ENCODE results near the gene ALDOA.

The ALDOA gene

GRCh38 chr16:30070490-30070889 is 4.9 kb downstream of the ALDOA start:
- DNase-seq = no peak

- DNase-seq = peak; percentile 80
Measured at GRCh38 chr16:30075503-30076275, 10.1 kb downstream of the ALDOA start, which contains the start of gene PPP4C. Gene PPP4C, plus strand, starts transcription at chr16:30075994. Its CDS starts 384 bp downstream, at chr16:30076378.

DNA sequence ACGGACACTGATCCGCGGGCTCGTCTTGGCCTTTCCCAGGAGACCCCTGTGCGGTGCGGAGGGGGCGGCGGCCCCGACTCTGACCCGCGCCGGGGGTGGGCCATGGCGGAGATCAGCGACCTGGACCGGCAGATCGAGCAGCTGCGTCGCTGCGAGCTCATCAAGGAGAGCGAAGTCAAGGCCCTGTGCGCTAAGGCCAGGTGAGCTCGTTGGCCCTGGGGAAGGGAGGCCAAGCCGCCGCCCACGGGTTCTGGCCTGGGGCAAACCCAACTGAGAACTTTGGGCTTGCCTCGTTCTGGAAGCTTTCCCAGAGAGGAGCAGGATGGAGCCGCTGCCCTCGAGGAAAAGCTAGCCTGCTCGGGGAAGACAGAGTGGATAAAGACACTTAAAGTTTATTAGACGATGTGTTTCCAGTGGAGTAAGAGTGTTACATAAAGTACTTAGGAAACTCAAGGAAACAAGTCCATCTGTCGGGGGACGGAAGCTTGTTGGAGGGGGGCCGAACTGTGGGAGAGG is 10.8 kb downstream of the ALDOA start:
- DNase-seq = no peak

- DNase-seq = no peak
Measured at GRCh38 chr16:30077656-30078055, 12.1 kb downstream of the ALDOA start.

- DNase-seq = no peak
Measured at GRCh38 chr16:30078744-30079143, 13.2 kb downstream of the ALDOA start.

GRCh38 chr16:30079480-30079879 is 13.9 kb downstream of the ALDOA start:
- no peak for DNase-seq

GRCh38 chr16:30082545-30083090 is 17.1 kb downstream of the ALDOA start:
- DNase-seq = no peak

- DNase-seq = no peak
Measured at GRCh38 chr16:30083216-30084055, 17.9 kb downstream of the ALDOA start.

- no peak for DNase-seq
Measured at GRCh38 chr16:30084096-30084815, 18.7 kb downstream of the ALDOA start.

DNA sequence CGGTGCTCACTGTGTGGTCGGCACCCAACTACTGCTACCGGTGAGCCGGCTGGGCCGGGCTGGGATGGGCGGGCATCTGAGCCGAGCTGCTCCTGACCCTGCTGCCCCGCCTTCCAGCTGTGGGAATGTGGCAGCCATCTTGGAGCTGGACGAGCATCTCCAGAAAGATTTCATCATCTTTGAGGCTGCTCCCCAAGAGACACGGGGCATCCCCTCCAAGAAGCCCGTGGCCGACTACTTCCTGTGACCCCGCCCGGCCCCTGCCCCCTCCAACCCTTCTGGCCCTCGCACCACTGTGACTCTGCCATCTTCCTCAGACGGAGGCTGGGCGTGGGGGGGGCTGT is 19.2 kb downstream of the ALDOA start:
- no peak for DNase-seq

DNA sequence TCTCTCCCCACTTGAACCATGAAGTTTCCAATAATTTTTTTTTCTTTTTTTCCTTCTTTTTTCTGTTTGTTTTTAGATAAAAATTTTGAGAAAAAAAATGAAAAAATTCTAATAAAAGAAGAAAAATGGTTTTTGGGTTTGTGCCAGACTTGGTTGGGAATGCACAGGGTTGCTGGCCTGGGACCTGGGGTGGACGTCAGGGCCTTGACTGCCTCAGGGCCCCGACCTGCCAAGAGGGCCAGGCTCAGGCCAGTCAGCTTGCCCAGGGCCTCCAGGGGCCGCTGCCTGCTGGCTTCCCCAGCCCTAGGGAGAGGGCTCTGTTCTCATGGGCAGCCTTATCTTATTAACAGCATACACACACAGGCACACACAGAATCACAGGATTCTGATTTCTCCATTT is 19.7 kb downstream of the ALDOA start:
- no peak for DNase-seq

DNA sequence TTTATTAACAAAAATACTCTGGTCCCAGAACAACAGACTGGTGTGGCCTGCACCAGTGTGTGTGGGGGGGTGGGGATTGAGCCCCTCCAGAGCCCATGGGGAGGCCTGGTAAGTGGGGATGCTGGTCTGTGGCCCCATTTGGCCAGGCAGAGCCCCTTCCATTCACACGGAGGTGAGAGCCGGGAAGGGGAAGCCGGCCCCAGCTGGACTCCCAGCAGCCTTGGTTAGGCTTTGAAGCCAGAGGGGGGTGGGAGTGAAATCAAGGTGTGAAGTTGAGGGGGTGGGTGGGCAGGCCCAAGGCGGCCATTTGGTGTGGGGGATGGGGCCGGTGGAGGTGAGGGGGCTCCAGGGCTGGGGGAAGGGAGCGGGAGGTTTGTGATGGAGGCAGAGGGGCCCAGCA is 20.3 kb downstream of the ALDOA start:
- DNase-seq = no peak

- DNase-seq = no peak
Measured at GRCh38 chr16:30086291-30087140, 21.0 kb downstream of the ALDOA start.

- DNase-seq = no peak
Measured at GRCh38 chr16:30087181-30087898, 21.8 kb downstream of the ALDOA start.

DNA sequence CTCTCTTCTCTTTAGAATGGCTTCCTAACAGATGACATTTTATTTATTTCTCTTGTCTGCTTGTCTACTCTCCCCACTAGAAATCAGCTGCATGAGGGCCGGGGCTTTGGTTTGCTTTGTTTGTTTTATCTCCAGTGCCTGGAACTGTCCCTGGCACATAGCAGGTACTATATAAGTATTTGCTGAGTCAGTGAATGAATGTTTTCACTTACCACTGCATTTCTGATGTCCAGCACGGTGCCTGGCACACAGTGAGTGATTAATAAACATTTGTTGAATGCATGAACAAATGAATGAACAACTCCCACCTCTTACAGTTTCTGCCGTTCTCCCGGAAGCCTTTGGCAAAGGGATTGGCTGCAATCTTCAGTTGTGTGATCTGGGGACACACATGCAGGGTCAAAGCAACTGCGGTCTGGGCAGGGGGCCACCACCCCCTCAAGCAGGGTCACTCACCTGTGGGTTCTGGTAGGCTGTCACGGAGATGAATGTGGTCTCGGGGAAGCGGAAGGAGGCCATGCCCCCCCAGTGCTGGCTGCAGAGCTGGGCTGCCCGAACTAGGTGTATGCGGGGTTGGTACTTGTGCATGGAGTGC is 22.8 kb downstream of the ALDOA start:
- DNase-seq = no peak

DNA sequence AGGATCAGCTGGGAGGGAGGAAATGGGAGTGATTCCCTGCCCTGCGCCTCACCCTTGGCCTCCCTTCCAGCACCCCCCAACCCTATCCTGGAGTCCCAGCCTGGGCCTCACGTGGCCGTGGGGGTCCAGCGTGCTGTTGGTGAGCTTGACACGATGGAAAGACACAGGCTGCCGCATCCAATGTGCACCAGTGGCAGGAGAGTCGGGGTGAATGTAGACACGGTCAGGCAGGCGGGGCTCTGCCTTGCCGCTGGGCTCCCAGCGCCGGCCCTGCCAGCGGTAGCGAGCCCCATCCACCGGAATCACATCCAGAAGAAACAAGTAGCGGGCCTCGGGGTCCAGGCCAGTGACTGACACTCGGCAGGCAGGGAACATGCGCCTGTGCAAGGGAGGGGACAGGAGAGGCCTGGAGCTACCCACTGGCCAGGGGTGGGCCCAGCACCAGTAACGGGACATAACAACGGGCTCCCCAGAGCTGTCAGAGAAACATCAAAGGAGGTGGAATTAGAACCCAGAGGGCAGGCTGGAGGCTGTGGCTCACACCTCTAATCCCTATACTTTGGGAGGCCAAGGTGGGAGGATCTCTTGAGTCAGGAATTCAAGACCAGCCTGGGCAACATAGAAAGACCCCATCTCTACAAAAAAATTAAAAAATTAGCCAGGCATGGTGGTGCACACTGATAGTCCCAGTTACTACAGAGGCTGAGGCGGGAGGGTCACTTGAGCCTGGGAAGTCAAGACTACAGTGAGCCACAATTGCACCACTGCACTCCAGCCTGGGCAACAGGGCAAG is 23.5 kb downstream of the ALDOA start:
- DNase-seq = no peak

DNA sequence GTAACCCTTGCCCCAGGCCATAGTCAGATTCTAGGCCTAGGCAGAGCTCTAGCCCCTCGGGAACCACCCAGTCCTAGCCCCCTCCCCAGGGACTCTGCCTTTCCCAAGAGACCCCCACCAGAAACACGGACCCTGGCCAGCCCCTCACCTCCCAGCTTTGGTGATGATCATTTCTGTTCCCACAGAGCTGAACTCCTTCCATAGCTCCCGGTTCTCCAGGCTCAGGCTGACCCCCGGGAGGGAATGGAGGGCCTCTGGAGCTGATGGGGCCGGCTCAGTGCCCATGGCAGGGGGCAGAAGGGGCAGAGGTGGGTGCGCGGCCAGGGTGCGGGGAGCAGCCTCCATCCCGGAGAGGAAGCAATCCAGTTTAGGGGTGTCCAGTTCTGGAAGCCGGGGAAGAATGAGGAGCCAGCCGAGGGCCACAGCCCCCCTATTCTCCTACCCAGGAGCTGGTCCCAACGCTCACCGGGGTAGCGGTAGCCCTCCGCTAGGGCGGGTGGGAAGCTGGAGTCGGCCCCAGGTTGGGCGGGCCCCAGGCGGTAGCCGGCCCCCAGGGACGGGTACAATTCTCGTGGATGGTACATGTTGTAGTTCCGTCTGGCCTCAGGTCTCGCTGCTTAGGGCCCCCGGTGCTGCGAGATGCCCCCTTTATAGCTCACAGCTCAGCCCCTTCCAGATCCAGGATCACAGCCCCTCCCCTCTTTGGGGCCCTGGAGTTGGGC is 25.2 kb downstream of the ALDOA start:
- DNase-seq = no peak

GRCh38 chr16:30091474-30092372 is 26.2 kb downstream of the ALDOA start, which contains the start of gene TBX6:
Gene TBX6, minus strand, starts transcription at chr16:30091924. Its CDS starts 731 bp downstream, at chr16:30091193.
- peak; percentile 91 for DNase-seq
